Measurements from ENCODE around the gene RNF130.

DNA sequence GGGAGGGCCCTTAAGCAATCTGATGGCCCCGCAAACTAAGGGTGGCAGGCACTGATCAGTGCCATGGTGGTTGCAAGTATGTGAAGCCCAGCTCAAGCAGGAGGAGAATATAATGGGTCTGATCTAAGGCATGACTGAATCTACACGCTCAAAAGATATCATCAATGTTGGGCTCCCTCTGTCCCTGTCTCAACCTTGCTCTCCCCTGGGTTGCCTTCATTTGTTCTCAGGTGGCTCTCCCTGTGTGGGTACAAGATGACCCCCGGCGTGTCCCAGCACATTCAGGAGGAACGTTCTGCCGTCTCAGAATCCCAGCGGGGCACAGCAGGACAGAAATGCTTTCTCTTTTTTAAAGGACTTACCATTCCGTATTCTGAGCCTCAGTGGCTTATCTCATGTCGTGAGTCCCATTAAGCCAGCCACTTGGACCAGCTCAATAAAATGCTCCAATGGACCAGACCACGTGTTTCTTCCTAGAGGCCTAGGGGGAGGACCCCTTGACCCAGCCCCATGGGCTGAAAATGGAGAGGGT lies 12.0 kb upstream of the RNF130 start:
- TF ChIP-seq EZH2 (IDR thresholded peaks at IDR 0.05; ENCODE audit: borderline replicate concordance, low read depth, low read length) (no peak), AFF4 (CRISPR knock-in tag; IDR thresholded peaks at IDR 0.05) (no peak), TEAD2 (tag; IDR thresholded peaks at IDR 0.05) (no peak), ZNF717 (CRISPR knock-in tag; IDR thresholded peaks at IDR 0.05) (no peak), EWSR1 (IDR thresholded peaks at IDR 0.05; ENCODE audit: borderline replicate concordance, low read depth, partially characterized antibody) (no peak), HNRNPLL (IDR thresholded peaks at IDR 0.05; ENCODE audit: low read depth, low read length, poor library complexity, severe bottlenecking) (no peak), POLR2AphosphoS5 (IDR thresholded peaks at IDR 0.05; ENCODE audit: control insufficient read depth, insufficient read depth, low read depth, low read length) (no peak)
- TF ChIP-seq, protein P1, sequence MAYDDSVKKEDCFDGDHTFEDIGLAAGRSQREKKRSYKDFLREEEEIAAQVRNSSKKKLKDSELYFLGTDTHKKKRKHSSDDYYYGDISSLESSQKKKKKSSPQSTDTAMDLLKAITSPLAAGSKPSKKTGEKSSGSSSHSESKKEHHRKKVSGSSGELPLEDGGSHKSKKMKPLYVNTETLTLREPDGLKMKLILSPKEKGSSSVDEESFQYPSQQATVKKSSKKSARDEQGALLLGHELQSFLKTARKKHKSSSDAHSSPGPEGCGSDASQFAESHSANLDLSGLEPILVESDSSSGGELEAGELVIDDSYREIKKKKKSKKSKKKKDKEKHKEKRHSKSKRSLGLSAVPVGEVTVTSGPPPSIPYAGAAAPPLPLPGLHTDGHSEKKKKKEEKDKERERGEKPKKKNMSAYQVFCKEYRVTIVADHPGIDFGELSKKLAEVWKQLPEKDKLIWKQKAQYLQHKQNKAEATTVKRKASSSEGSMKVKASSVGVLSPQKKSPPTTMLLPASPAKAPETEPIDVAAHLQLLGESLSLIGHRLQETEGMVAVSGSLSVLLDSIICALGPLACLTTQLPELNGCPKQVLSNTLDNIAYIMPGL (CRISPR knock-in tag; IDR thresholded peaks at IDR 0.05) = no peak
- TF ChIP-seq, protein P2, sequence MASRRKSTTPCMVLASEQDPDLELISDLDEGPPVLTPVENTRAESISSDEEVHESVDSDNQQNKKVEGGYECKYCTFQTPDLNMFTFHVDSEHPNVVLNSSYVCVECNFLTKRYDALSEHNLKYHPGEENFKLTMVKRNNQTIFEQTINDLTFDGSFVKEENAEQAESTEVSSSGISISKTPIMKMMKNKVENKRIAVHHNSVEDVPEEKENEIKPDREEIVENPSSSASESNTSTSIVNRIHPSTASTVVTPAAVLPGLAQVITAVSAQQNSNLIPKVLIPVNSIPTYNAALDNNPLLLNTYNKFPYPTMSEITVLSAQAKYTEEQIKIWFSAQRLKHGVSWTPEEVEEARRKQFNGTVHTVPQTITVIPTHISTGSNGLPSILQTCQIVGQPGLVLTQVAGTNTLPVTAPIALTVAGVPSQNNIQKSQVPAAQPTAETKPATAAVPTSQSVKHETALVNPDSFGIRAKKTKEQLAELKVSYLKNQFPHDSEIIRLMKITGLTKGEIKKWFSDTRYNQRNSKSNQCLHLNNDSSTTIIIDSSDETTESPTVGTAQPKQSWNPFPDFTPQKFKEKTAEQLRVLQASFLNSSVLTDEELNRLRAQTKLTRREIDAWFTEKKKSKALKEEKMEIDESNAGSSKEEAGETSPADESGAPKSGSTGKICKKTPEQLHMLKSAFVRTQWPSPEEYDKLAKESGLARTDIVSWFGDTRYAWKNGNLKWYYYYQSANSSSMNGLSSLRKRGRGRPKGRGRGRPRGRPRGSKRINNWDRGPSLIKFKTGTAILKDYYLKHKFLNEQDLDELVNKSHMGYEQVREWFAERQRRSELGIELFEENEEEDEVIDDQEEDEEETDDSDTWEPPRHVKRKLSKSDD (conservative IDR thresholded peaks at IDR 0.05; ENCODE audit: low read length) = no peak
- TF ChIP-seq, protein P3, sequence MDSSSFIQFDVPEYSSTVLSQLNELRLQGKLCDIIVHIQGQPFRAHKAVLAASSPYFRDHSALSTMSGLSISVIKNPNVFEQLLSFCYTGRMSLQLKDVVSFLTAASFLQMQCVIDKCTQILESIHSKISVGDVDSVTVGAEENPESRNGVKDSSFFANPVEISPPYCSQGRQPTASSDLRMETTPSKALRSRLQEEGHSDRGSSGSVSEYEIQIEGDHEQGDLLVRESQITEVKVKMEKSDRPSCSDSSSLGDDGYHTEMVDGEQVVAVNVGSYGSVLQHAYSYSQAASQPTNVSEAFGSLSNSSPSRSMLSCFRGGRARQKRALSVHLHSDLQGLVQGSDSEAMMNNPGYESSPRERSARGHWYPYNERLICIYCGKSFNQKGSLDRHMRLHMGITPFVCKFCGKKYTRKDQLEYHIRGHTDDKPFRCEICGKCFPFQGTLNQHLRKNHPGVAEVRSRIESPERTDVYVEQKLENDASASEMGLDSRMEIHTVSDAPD (CRISPR knock-in tag; IDR thresholded peaks at IDR 0.05) = no peak
